Mucosa of gallbladder (tissue), 1 donor: ENCODE measurements around the gene SMIM38. TPM values are rescaled to one million over a fixed set of nuclear protein-coding genes. Genes with fewer than 3 reads are reported as not detected.
"Not testable (repeated sequence)": the region's sequence is repeated elsewhere in the genome, so short reads cannot be mapped to it uniquely, and the experiment has no call there.

Experiments used
- DNase-seq: peaks from one replicate; pipeline ENCODE4 v3.0.0-alpha.2; 2020; ENCODE audit warnings: low spot score
- total RNA-seq: library from RNA; stranded (reverse); gene quantifications from one replicate; pipeline ENCODE4 v1.2.1, GENCODE V29; 2021
- donor health status: DM: no; HTN: no; CAD: no.

SMIM38 gene
- total RNA-seq, 1 donor from 2014 or later = 0.40 TPM

DNA sequence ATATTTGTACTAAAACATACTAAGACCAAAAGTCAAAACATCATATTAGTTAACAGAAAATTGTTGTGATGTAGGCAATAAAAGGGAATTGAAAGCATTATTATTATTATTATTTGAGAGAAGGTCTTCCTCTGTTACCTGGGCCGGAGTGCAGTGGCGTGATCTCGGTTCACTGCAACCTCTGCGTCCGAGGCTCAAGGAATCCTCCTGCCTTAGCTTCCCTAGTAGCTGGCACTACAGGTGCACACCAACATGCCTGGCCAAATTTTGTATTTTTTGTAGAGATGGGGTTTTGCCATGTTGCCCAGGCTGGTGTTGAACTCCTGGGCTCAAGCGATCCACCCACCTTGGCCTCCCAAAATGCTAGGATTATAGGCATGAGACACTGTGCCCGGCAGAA, 15.6 kb upstream of the SMIM38 start:
- not testable (repeated sequence) for DNase-seq

DNA sequence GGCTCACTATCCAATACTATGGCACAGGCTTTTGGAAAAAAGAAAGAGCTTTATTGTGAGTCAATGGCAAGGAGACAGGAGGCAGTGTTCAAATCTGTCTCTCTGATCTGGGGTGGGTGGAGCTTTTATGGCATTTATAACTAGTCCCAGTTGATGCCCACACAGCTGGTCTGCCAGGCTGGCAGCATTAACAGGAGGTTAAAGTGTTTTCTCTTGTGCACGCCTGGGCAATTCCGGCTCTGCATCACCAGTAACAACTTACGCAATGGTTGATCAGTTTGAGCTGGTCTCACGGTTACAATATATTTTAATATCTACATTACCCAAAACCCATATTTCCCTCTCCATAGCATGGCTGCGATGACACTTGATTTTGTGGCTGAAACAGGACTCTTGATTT, 15.1 kb upstream of the SMIM38 start:
- DNase-seq = no peak

DNA sequence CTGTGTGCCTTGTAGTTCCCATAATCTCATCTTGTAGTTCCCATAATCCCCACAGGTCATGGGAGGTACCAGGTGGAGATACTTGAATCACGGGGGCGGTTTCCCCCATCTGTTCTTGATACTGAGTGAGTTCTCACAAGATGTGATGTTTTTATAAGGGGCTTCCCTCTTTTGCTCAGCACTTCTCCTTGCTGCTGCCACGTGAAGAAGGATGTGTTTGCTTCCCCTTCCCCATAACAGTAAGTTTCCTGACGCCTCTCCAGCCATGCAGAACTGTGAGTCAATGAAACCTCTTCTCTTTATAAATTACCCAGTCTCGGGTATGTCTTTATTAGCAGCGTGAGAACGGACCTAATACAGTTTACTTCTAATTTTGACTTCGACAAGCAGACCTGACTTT, 14.0 kb upstream of the SMIM38 start:
- no peak for DNase-seq

DNA sequence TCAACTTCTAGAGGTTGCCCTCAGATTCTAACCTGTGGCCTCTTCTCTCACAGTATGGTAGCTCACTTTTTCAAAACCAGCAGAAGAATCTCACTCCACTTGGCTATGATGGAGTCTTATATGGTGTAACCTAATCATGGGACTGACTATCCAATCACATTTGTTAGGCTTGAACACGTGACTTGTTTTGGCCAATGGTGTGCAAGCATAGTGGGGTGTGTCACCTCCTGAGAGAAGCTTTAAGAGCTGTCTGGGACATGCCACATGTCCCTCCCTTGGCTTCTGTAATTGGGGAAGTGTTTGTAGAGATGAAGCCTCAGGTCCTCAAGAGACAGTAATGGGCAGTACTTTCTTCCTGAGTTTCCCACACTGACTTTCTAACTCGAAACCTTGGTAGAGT, 12.8 kb upstream of the SMIM38 start:
- DNase-seq = no peak

DNA sequence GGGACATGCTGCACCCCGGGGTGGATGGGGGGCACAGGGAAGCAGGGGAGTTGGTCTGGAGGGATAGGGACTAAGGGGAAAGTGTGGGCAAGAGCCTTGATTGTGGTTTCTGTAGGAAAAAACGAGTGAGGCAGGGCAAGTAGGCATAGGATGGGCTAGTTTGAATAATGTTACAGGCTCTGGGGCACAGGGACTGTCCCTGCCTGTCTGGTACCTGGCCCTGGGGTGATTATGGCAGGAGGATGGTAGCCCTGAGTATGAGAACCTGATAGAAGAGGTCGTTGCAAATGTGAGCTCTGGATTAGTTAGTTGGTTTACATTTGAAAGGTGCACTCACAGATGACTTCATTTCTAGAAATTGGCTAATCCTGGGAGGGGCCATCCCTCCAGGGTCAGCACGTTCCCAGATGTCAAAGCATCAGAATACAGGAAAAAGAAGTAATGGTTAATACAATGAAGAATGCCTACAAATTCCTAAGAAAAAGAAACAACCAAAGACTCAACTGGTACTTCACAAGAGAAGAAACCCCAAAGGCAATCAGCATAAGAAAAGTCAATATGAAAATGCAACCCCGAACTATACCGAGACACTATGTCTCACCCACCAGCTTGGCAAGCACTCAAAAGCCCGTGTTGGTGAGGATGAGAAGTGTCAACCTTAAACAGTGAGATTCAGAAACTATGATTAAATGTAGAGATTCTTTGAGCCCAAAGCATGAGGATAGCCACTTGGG, 11.3 kb upstream of the SMIM38 start:
- DNase-seq = no peak

DNA sequence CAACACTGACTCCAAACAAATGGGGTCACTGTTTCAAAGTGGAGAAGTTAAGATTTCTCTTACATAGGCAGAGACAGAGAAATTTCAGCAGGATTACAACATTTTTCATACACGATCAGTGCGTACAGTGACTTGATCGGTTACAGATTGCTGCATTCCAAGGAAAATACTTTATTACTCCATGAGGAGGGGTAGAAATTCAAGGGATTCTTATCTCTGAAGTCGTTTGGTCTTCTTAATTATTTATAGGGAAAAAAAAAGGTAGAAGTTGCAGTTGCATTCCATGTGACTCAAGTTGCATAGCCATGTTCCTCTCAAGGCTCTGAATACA, 10.7 kb upstream of the SMIM38 start:
- DNase-seq = no peak

DNA sequence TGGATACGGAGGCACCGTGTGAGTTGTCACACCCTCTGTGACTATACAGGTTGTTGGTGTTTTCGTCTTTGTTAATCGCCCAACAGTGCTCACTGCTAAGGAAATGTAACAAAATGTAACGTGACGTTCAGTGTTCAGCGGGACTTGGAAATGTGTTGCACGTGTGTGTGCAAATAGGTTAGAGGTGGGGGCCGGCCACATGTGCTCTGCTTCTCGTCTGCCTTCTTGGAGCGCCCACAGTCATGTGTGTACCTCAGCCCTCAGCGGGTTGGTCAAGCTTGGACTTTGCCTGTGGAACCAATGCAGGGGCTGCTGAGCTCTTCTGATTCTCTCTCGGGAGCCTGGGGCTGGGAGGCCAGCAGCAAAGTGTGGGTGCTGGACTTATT, 7.4 kb upstream of the SMIM38 start:
- no peak for DNase-seq

DNA sequence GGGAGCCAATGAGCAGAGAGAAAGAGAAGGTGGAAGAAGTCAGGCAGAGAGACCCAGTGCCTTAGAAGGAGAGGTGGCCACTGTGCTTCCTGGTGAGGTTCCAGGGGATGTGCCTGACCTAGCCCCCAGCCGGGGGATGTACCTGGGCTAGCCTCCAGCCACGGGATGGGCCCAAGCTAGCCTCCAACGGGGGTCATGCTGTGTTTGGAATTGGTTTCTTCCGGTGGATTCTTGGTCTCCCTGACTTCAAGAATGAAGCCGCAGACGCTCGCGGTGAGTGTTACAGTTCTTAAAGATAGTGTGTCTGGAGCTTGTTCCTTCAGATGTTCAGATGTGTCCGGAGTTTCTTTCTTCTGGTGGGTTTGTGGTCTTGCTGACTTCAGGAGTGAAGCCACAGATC, 6.9 kb upstream of the SMIM38 start:
- DNase-seq = no peak

DNA sequence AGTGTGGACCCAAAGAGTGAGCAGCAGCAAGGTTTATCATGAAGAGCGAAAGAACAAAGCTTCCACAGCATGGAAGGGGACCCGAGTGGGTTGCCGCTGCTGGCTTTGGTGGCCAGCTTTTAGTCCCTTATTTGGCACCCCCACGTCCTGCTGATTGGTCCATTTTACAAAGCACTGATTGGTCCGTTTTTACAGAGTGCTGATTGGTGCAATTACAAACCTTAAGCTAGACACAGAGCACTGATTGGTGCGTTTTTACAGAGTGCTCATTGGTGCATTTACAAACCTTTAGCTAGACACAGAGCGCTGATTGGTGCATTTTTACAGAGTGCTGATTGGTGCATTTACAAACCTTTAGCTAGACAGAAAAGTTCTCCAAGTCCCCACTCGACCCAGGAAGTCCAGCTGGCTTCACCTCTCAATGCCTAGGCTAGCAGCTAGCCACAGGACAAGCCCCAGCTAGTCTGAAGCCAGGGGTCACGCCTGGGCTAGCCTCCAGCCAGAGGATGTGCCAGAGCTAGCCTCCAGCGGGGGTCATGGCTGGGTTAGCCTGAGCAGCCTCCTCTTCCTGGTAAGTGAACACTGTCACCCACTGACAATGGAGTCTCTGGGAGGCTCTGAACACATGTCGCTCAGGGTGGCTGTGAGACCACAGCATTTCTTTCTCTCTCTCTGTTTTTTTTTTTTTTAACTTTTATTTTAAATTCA, 6.2 kb upstream of the SMIM38 start:
- not testable (repeated sequence) for DNase-seq

DNA sequence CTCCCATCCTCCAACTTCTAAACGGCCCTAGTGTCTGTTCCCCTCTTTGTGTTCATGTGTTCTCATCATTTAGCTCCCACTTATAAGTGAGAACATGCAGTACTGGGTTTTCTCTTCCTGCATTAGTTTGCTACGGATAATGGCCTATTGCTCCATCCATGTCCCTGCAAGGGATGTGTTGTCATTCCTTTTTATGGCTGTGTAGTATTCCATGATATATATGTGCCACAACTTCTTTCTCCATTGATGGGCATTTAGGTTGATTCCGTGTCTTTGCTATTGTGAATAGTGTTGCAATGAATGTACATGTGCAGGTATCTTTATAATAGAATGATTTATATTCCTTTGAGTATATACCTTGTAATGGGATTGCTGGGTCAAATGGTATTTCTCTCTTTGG, 5.6 kb upstream of the SMIM38 start:
- no peak for DNase-seq

DNA sequence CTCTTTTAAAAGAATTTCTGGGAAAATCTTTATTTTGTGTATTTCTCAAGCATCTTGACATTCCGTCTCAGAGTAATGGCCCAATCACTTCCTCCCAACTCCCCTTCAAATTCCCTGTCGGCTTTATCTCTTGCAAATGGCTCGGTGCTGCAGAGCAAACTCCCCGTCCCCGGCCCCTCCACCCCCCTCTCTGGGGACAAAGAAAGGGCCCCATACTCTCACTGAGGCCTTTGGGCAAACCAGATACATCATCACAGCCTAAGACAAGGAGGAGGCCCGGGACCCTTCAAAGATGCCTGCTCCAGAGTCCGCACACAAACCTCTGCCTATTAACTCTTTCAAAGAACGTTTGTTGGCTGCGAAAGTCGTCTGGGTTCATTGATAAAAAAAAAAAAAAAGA, 3.9 kb upstream of the SMIM38 start:
- DNase-seq = no peak

DNA sequence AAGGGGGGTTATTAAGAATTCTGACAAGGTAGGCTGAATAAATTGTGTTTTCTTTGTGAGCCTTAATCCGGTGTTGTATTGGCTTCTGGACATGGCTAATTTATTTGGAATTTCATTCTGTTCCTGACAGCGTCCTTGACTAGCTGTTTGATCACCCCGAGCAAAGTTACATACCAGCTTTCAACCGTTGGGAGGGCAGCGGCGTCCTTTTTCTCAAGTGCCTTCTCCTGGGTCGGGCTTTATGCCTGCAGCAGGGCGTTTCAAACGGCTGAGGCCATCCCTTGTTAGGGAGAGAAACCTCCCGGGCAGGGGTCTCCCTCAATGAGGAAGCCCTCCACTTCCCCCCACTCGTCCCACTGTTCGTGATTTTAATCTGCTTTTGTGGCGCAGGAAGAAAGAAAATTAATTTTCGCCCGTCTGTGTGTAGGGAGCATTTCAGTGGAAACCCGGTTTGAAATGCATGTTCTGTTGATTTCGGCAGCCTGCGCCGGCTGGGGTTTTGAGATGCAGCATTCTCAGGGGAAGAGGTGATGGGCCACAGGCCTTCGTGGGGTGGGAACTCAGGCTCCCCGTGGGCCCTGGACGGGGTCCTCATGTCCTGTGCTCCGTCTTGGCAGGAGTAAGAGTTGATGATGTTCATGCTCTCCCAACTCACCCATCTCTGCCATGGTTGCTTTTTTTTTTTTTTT, 2.9 kb upstream of the SMIM38 start:
- no peak for DNase-seq

DNA sequence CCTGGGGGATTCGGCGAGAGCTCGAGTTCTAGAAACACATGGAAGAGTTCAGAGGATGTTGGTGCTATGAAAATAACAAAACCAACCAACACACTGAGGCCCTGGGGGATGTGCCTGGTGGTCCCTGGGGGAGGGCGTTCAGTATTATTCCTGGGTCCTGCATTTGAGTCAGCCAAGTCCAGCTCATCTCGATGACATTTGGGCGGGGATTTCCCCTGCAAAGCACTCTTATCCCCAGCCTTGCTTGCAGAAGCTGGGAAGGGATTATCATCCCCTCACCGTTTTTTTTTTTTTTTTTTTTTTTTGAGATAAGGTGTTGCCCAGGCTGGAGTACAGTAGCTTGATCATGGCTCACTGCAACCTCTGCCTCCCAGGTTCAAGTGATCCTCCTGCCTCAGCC, 2.1 kb upstream of the SMIM38 start:
- DNase-seq = no peak

DNA sequence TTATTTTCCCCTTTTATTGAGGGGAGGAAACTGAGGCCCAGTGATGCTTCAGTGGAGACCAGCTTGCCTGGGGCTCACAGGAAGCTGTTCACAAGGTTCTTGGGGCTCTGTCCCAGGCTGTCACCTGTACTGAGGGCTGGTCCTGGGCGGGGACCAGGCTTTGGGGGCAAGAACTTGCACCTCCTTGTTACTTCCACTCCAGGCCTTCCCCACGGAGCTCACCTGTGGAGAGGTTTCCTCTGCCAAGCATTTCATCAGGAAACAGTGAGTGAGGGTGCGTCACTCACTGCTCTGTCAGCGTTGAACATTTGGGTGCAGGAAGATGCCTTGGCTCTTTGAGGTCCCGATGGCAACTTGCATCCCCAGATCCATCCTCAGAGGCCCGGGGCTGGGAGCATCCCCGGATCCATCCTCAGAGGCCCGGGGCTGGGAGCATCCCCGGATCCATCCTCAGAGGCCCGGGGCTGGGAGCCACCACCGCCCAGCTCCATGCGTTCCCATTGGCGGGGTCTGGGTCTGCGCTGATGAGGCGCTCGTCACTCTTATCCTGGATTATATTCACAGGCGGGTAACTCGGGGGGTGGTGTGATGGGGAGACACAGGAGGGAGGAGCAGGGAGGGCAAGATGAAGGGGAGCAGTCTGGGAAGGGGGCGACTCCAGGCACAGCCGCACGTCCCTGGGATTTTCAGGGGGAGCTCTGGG, 1.4 kb upstream of the SMIM38 start:
- no peak for DNase-seq

DNA sequence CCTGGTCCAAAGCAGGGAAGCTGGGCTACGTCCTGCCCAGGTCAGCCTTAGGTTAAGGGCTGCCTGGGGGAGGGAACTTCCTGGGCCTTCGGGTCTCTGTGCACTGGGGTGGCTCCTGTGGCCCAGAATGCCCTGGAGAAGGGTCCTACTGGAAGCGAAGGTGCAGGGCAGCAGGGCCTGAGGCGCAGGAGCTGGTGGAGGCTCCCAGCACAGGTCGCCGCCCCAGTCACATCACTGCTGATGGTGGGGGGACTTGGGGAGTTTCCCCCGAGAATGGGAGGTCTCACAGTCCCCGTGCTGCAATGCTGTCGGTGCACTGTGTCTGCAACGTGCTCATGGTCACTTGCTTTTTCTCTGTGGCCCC, 815 bp upstream of the SMIM38 start:
- DNase-seq = no peak

DNA sequence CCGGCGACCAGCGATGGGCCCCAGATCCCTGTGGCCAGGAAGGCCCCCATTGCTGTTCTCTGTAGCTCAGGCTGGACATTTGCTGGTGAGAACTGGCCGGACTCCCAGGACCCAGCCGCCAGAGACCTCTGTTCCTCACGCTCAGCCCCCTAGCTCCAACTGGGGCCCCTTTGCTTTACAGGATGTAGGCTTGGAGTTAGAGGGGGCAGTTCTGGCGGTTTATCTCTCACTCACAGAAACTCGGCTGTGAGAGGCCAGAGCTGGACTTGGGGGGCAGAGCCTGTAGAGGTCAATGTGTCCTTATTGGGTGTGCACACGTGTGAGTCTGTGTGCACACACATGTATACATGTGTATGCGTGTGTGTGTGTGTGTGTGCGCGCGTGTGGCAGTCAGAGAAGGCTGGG, 502 bp downstream of the SMIM38 start:
- no peak for DNase-seq

DNA sequence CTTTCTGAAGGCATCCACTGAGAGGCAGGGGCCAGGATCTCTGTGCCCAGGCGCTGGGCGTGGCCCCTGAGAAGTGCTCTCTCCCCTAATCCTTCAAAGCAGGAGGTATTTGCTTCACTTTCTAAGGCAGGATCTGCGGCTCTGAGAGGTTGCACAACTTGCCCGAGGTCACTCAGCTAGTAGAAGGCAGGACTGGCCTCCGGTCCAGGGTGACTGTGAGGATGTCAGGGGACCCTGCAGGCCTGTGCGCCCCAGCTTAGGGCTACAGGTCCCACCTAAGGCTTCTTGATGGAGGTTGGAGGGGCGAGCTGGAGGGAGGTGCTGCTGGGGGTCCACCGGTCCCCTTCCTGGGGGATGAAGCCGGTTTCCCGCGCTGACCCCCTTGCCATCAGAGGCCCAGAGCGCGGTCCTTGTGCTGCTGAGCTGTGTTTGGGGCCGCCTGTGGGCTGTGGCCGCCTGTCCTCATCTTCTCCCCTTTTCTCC, 979 bp downstream of the SMIM38 start:
- no peak for DNase-seq

DNA sequence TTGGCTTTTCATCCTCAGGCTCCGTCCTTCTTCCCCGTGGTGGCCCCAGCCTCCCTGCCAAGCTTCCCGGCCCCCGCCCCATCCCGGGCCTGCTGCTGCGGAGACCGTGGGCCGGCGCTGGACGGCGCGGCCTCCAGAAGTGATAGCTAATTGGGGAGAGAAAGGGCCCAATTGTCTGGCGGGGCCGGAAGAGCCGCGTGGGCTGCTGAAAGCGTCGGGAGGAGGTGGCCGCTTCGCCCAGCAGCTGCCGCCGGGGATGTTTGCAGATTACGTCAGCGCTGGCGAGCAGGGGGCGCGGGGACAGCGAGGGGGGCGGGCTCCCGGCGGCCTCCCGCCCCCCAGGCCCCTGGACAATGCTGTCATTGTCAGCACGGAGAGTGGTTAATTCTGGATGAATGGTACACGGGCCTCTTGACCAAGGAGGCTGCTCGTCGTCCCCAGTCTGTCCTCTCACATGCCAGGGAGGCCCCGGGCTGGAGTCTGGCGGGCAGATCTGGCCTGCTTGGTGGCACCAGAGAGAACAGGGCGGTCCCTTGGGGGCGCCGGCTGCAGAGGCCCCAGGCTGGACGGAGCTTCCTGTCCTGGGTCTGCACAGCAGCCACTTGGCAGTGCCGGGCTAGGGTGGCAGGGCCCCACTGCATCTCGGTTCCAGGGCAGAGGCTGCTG, 1.6 kb downstream of the SMIM38 start:
- DNase-seq = no peak

DNA sequence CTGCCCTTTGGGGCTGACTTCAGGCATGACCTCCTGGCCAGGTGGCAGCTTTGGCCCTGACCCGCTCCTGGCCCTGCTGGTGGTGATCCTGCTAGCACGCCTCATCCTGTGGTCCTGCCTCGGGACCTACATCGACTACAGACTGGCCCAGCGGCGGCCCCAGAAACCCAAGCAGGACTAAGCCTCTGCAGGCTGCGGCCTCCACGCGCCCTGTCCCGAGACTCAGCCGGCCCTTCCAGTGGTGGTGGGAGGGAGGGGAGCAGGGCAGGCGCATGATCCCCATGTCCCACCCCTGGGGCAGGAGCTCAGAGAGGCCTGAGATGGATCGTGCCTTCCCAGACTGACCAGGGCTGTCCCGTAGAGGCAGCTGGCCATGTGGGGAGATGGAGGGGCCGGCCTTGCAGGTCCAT, 2.1 kb downstream of the SMIM38 start:
- no peak for DNase-seq

DNA sequence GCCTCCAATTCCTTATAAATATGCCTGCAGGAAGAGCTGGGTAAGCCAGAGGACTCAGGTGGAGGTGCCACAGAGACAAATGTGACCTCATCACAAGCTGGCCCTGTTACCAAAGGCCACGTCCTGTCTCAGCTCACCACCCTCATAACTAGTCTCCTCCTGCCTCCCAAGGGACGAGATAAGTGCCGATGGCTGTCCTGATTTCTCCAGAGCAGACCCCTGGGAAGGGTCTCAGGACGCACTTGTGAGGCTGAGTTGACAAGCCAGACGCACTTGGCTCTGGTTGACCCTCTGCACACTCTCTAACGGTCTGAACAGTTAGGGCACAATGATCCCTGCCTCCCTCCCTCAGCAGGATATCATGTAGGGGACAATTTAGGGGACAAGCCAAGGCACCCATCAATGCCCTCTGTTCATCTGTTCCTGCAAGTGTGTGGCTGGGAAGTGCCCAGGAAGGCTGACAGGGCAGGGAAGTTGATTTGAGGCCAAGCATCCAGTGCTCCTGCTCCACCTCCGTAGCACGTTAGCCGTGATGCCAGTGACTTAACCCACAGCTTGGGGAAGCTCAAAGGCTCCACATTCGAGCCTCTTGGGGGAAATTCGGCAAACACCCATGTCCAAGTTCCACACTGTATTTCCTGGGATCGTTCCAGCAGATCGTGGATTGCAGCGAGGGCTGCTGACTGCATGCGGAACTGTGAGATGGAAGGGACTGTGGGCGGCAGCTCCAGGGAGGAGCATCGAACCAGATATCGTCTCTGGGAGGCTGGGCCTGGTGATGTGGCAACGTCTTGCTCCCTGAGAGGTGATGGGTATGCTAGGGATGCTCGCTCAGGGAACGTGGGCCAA, 2.8 kb downstream of the SMIM38 start:
- no peak for DNase-seq
